ENCODE results near the gene UBE2R2.
"Not testable (repeated sequence)": the region's sequence is repeated elsewhere in the genome, so short reads cannot be mapped to it uniquely, and the experiment has no call there.

UBE2R2 gene, protein sequence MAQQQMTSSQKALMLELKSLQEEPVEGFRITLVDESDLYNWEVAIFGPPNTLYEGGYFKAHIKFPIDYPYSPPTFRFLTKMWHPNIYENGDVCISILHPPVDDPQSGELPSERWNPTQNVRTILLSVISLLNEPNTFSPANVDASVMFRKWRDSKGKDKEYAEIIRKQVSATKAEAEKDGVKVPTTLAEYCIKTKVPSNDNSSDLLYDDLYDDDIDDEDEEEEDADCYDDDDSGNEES

DNA sequence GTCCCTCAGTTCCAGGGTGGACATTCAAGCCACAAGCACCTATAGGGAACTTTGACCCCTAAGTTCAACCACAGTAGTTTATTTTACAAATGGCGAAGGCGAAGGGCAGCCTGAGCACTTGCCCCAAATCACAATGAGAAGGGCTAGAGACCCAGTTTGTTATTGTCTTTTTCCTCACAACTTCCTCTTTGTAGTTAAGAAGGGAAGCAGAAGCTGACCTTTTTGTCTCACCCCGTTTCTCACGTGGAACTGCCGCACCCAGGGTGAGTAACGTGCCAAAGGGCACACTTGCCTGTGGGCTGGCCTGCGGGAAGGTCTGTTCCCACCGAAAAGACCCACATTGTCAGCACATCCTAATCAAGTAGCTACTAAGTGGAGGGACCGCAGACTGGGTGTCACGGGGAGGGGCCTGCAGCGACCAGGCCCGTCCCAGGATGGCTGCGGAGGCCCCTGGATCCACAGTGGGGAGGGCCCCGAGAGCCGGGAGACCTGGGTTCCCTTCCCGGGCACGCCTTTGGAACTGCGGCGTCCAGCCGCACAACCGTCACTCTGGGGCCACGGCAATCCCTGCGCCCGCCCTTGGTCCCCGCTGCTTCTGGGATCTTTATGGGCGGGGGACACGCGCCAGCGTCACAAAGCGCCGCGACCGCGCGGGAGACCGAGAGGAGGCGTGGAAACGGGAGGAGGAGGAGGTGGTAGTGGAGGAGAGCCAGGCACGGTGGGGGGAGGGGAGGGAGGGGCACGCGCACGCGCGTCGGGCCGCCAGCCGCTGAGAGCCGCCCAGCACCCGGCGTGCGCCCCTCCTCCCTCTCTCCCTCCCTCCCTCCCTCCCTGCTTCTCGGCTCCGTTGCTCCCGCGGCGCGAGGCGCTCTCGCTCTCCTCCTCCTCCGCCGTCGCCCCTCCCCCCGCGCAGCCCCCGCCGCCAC is at the start of gene UBE2R2:
Gene UBE2R2 (plus strand): TSS at position 834 of the 926 bp plus-strand sequence. CDS start 598 bp downstream, outside the sequence.
- DNase-seq (ENCODE audit: low read depth): peak; percentile 88

DNA sequence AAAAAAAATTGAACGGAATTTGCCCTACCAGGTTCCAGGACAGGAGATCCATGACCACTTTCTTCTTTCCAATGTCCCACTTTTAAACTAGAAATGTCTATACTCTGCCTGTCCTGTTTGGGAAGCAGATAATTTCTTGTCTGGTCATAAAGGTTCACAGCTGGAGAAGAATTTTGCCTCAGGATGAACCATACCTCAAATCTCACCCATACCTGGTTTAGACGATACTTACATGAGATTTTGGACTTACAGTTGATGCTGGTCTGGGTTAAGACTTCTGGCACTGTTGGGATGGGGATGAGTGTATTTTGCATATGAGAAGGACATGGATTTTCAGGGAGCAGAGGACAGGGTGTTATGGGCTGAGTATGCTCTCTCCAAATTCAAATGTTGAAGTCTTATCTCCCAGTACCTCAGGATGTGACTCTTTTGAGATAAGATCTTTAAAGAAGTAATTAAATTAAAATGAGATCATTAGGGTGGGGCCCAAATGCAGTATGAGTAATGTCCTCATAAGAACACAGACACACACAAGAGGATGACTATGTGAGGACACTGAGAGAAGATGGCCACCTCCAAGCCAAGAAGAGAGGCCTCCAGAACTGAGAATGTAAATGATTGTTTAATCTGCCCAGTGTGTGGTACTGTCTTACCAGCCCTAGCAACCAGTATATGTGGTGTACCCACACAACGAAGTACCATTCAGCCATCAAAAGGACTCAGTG is 46.6 kb upstream of the UBE2R2 start:
- not testable (repeated sequence) for DNase-seq (ENCODE audit: low read depth)

DNA sequence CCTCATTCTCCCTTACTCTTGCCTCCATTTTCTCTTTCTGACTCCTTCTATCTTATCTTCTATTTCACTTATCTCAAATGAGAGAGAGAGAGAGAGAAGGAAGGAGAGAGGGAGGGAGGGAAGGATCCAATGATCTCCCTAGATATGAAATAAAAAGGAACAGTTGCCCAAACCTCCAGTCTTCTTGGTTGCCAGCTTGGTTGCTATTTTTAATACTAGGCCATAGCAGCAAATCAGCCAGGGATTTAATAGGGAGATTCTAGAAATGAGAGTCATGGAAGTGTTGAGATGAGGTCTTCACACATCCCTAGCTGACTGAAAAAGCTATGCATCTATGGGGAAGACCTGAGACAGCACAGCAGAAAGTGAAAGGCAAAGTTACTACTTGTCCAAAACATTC is 43.8 kb upstream of the UBE2R2 start:
- not testable (repeated sequence) for DNase-seq (ENCODE audit: low read depth)

DNA sequence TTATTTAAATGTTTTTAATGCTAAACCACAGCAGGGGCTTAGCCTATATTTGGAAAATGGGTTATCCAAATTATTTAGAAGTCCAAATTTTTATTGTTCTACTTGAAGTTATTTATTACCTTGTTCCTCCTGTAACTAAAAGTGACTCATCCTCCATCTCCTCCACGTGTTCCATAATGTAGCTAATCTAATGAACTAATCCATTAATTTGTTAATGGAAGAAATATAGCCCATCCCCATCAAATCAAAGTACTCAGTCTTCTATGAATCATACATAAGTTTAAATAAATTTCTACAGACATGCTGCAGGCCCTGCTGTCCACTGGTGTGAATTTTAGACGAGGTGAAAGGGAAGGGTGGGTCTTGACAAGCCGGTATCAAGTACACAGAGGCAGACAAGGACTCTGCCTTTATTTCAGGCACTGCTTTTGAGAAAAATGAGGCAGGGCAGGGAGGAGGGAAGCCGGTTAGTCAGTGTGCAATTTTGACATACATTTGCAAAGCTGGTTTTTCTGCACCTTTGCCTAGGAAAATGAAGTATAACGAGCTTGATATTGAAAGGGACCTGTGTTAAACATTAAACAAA is 42.8 kb upstream of the UBE2R2 start:
- DNase-seq (ENCODE audit: low read depth): not testable (repeated sequence)

DNA sequence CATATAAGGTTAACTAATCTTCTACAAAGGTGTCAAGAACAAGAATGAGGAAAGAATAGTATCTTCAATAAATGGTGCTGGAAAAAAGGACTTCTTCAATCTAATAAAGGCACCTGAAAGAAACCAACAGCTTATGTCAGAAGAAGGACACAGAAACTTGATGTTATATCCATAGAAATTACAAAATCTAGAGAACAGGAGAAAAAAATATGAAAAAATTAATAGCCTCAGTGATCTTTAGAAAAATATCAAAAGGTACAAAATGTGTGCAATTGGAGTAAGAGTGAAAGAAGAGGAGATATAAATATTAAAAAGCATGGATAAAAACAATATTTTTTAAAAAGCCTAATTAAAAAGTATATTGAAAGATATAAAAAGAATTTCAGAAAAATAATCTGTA is 40.4 kb upstream of the UBE2R2 start:
- no peak for DNase-seq (ENCODE audit: low read depth)

DNA sequence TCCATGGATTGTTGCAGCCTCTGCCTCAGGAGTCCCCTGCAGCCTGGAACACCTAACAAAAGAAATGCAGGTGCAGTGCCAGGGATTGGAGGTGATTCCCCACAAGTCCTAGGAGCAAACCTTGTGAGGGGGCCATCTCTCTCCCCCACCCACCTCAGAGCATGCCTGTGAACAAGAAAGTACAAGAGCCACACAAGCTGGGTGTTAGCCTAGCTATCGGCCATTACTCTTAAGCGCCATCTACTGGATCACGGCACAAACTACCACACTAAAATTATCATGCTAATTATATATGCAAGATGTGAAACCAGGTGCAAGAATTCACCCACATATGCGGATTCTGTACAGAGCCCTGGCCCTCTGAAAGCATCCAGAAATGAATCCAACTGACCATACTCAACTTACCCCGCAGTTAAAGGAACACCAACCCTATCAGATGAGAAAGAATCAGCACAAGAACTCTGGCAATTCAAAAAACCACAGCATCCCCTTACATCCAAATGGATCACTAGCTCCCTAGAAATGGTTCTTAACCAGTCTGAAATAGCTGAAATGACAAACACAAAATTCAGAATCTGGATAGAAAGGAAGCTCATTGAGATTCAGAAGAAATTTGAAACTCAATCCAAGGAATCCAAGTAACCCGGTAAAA is 38.1 kb upstream of the UBE2R2 start:
- peak; percentile 12 for DNase-seq (ENCODE audit: low read depth)

DNA sequence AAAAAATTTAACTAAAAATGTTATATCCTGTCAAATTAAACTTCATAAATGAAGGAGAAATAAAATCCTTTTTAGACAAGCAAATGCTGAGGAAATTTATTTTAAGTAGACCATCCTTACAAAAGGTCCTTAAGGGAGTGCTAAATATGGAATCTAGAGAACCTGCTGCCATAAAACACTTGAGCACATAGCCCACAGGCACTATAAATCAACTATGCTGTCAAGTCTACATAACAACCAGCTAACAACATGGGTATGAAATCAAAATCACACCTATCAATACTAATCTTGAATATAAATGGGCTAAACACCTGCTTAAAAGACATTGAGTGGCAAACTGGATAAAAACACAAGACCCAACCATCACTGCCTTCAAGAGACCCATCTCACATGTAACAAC is 36.7 kb upstream of the UBE2R2 start:
- DNase-seq (ENCODE audit: low read depth): no peak

DNA sequence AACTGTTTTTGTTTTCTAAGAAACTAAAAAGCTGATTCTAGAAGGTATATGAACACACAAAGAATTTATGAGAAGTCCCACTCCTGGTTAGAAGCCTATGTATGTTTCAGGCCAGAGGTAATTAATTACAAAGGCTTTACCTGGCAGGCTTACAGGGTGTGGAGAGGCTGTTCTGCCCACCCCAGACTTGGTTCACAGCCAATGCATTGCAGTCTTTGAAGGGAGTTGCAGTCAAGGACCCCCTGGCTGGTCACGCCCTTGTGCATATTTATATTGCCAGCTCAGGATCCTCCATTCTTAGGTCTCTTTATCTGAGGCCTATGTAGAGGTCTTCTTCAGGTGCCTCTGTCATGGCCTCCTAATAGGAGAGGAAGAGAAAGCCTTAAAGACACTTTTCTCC is 35.2 kb upstream of the UBE2R2 start:
- no peak for DNase-seq (ENCODE audit: low read depth)

DNA sequence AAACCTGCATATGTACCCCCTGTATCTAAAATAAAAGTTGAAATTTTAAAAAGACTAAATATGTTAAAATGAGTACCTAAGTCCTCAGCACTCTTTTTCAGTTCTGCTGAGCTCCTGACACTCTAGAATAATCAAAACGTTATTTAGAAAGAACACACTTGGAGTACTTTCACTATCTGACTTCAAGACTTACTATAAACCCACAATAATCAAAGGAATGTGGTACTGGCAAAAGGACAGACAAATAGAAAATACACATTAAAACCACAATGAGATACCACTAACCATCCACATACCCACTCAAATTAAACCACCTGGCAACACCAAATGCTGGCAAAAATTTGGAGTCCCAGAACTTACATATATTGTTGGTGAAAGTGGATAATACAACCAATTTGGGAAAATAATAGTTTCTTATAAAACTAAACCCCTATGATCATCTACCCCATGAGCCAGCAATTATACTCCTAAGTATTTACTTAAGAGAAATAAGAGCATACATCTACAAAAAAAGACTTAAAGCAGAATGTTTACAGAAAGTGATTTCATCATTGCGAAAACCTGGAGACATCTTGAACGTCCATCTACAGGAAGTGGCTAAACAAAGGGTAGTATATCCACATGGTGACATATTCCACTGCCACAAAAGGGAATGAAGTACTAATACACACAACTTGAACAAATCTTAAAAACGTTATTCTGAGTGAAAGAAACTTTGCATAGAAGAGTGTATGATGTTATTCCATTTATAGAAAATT is 34.4 kb upstream of the UBE2R2 start:
- DNase-seq (ENCODE audit: low read depth): no peak

DNA sequence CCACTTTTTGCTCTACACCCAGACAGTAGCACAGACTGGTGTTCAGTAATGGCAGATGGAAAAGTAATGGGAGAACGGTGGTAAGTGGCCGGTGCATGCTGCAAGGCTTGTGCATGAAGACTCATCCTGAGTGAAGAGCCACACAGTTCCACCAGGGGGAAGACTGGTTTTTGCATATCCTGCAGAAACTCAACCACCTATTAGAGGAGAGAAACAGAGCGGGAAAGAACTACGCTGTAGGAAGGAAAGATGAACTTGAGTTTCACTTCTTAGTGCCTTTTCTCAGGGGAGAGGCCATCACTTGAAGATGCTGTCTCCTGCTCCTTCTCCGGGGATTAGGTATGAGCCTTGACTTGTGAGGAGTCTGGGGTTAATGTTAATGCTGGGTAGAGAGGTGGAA is 31.0 kb upstream of the UBE2R2 start:
- no peak for DNase-seq (ENCODE audit: low read depth)

DNA sequence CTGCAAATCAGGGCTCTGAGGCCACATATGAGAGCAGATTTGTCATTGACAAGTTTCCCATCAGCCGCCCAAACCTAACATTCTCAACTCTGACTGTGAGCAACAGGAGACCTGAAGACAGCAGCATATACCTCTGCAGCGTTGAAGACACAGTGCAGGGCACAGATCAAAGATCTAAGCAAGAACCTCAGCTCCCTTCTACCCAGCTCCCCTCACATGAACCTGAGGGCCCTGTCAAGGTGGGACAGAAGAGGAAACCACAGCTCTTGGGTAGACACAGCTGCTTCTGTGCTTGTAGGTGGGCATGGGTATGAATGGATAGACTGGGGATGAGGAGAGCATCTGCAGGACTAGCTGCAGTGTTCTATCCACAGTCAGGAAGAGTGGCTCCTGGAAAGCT is 30.3 kb upstream of the UBE2R2 start:
- DNase-seq (ENCODE audit: low read depth): no peak

DNA sequence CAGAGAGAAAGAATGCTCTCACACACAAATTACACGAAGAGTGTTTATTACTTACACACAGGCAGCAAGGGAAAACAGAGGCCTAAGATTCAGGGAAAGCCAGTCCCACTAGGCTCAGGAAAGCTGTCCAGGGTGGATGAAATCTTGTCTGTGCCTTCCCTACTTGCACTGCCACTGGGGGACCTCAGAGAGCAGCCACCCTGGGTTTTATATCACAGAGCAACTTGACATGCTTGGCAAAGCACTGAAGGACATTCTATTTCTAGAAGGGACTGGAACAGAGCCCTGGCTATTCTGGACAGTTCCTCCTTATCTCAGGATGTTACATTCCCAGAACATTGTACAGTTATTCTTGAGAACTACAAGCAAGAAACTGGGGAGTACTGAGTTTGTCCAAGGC is 29.1 kb upstream of the UBE2R2 start:
- DNase-seq (ENCODE audit: low read depth): no peak

DNA sequence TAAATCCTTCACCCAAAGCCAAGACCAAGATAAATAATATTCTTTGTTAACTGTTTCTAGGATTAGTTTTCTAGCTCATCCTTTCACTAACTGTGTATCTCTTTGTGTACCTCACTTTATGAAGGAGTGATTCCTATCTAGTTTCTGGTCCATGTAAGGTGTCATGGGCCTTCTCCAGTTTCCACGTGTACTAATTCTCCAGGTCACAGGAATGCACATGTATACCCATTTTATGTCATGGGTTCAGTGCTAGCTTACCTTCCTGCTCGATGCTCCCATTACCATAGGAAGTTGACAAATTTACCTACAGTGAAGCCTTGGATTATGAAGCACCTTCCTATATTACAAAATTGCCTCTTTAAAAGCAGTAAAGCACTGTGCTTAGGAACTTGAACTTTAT is 27.5 kb upstream of the UBE2R2 start:
- not testable (repeated sequence) for DNase-seq (ENCODE audit: low read depth)

DNA sequence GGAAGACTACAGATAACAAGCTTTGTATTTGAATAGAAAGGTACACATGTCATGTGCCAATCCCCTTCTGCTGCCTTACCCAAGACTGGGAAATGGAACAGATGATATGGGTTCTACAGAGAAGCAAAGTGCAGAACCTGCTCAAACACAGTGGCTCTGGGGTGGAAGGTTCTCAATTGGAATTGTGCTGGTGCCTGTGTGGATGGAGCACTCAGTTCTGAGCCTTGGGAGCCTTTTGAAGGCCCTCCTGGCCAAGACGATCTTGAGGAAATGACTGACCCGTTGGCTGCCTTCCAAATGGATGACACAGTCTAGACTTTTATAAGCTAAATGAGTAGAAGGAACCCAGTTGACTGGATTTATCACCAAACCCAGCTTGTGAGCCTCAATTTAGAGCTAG is 25.8 kb upstream of the UBE2R2 start:
- DNase-seq (ENCODE audit: low read depth): no peak

DNA sequence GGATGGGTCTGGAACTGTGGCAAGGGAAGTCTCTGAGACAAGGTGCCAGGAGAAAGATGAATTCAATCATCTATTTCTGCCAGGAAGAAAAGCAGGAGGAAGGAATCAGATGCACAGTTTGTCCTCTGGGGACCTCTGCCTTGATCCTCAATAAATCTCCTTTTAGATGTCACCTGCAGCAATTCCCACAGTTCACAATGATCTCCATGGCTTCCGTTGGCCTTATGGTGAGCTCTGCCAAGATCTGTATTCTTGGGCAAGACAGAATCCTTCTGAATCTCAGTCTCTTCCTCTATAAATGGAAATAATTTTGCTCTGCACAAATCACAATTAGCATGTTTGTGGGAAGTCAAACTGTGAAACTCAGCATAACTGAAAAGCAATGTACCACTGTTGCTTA is 23.5 kb upstream of the UBE2R2 start:
- DNase-seq (ENCODE audit: low read depth): not testable (repeated sequence)

DNA sequence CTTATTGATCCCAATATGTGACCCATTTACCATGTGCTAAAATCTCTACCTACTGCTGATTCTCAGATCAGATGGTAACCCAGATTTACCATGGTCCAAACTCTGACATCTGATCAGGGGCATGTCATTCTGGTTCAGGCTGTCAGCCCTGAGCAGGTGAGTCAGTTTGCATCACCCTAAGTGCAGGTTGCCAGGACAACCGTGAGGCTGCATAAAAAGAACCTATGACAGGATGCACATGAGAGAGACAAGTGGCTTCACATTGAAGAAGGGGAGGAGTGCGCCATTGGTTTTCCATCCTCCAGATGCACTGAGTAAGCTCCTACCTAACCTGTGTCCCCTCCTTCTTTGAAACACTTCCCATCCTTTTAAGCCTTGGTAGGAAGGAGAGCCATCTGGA is 22.4 kb upstream of the UBE2R2 start:
- DNase-seq (ENCODE audit: low read depth): no peak

DNA sequence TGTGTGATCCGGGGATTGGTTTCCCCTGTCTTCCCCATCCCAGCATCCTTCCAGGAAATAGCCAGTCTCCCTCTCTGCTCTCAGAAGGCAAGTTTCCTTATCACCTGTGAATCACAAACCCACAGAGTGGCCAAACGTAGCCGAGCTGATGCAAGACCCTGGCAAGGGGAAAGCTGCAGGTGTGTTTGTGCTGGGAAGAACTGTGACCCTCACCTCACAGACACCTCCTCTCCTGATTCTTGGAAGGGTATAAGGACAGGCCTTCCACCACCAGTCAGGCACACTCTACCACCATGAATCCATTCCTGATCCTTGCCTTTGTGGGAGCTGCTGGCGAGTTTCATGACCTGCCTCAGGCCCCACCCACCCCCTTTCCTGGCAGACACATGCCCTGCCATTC is 21.7 kb upstream of the UBE2R2 start, which contains the start of gene PRSS3:
Gene PRSS3 (plus strand): TSS at position 281 of the 400 bp plus-strand sequence. CDS start 13 bp downstream, at position 294.
- no peak for DNase-seq (ENCODE audit: low read depth)

DNA sequence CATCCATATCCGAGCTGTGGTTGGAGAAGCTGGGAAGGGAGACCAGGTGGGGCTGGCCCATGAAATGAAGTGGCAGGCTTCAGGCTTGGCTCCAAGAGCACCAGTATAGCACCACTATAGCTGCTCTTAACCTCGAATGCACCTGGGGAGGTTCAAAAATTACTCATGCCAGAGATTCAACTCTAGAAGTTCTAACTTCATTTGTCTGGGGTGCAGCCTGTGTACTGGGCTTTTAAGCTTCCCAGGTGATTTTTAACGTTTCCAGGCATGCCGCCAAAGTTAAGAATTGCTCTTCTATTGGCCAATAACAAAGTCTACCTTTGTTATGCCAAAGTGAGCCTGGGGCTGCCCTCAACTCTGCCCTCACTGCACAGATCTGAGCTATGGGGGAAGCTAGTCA is 21.1 kb upstream of the UBE2R2 start:
- no peak for DNase-seq (ENCODE audit: low read depth)

DNA sequence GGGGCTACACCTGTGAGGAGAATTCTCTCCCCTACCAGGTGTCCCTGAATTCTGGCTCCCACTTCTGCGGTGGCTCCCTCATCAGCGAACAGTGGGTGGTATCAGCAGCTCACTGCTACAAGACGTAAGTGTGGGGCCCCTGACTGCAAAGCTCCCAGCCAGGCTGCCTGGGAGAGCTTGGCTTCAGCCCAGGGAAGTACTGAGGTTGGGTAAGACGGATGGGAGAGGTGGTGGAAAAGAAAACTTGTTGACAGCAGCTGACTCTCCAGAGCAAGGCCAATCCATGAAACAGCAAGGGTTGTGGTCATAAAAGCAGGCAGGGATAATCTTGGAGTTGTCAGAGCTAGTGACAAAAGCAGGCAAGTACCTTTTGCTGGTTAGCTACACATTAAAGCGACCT is 20.3 kb upstream of the UBE2R2 start:
- not testable (repeated sequence) for DNase-seq (ENCODE audit: low read depth)

DNA sequence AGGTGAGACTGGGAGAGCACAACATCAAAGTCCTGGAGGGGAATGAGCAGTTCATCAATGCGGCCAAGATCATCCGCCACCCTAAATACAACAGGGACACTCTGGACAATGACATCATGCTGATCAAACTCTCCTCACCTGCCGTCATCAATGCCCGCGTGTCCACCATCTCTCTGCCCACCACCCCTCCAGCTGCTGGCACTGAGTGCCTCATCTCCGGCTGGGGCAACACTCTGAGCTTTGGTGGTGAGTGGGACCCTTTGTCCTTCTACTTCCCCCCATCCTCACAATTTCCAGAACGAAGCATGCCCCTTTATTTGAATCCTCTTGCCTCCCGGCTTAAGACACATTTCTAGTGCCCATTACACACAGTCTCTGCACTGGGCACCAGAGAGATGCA is 19.1 kb upstream of the UBE2R2 start:
- no peak for DNase-seq (ENCODE audit: low read depth)

DNA sequence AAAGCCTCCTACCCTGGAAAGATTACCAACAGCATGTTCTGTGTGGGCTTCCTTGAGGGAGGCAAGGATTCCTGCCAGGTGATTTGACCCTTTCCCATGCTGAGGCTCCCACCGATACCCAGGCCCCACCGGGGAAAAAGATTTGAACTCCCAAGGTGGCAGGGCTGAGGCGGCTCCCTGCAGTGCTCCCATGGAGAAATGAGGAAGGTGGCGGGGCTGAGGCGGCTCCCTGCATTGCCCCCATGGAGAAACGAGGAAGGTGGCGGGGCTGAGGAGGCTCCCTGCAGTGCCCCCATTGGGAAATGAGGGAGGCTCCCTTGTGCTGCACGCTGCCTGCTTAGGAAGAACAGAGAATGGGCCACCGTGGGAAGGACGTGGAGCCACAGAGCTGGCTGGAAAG is 18.4 kb upstream of the UBE2R2 start:
- no peak for DNase-seq (ENCODE audit: low read depth)
